HepG2 (cell line): ENCODE data around the gene LTK. TPM values are rescaled to one million over a fixed set of nuclear protein-coding genes. Genes with fewer than 3 reads are reported as not detected.

ENCODE experiments used
- CENPX ChIP-seq: sonication (generic); formaldehyde crosslinking; IDR thresholded peaks from 2 replicates; pipeline ENCODE4 v1.9.0; 2021; ENCODE audit warnings: mild to moderate bottlenecking, missing genetic modification reagents, moderate library complexity
- ELF1 ChIP-seq: sonication (generic); formaldehyde crosslinking; IDR thresholded peaks from 2 replicates; pipeline ENCODE4 v1.4.0; 2020; ENCODE audit warnings: missing genetic modification reagents
- FOXA1 ChIP-seq, 2 experiments: fragments of 450-650 bp in 1 of 2; sonication (generic) in 1 of 2; formaldehyde crosslinking in 1 of 2; IDR thresholded peaks; 2 replicates each; pipeline versions ENCODE4 v1.4.0 to v1.6.1; 2016 to 2020; ENCODE audit warnings: missing genetic modification reagents in 1 of 2
- FOXO1 ChIP-seq: sonication (generic); formaldehyde crosslinking; IDR thresholded peaks from 2 replicates; pipeline ENCODE4 v1.4.0; 2020; ENCODE audit warnings: missing genetic modification reagents
- GFI1 ChIP-seq: sonication (generic); formaldehyde crosslinking; IDR thresholded peaks from 2 replicates; pipeline ENCODE4 v1.5.0; 2020; ENCODE audit warnings: missing genetic modification reagents, mild to moderate bottlenecking, borderline replicate concordance
- ISL2 ChIP-seq: sonication (generic); formaldehyde crosslinking; IDR thresholded peaks from 2 replicates; pipeline ENCODE4 v1.5.0; 2020; ENCODE audit warnings: missing genetic modification reagents
- MEIS1 ChIP-seq: sonication (generic); formaldehyde crosslinking; IDR thresholded peaks from 2 replicates; pipeline ENCODE4 v1.9.0; 2021; ENCODE audit warnings: mild to moderate bottlenecking, missing genetic modification reagents, moderate library complexity, borderline replicate concordance
- PATZ1 ChIP-seq: sonication (generic); formaldehyde crosslinking; IDR thresholded peaks from 2 replicates; pipeline ENCODE4 v1.4.0; 2020; ENCODE audit warnings: missing genetic modification reagents
- TFAP4 ChIP-seq: sonication (generic); IDR thresholded peaks from 2 replicates; pipeline ENCODE4 v1.6.1; 2016; ENCODE audit warnings: low read depth, borderline replicate concordance
- THAP9 ChIP-seq: sonication (generic); formaldehyde crosslinking; IDR thresholded peaks from 2 replicates; pipeline ENCODE4; 2020; ENCODE audit warnings: missing genetic modification reagents, mild to moderate bottlenecking, borderline replicate concordance
- ZNF556 ChIP-seq: sonication (generic); formaldehyde crosslinking; IDR thresholded peaks from 2 replicates; pipeline ENCODE4 v1.4.0; 2020; ENCODE audit warnings: mild to moderate bottlenecking, missing genetic modification reagents, borderline replicate concordance
- ZNF788 ChIP-seq: sonication (generic); formaldehyde crosslinking; IDR thresholded peaks from 2 replicates; pipeline ENCODE4 v1.5.0; 2020; ENCODE audit warnings: mild to moderate bottlenecking, missing genetic modification reagents, borderline replicate concordance
- ZSCAN25 ChIP-seq: sonication (generic); formaldehyde crosslinking; IDR thresholded peaks from 2 replicates; pipeline ENCODE4 v1.8.0; 2022; ENCODE audit warnings: mild to moderate bottlenecking, missing genetic modification reagents
- polyA plus RNA-seq, 8 experiments: library from polyadenylated mRNA; depleted of rRNA in 3 of 8; stranded (reverse) in 7 of 8; unstranded in 1 of 8; fragments of >200 nt; fragmentation: Illumina TruSeq in 4 of 8; extraction: Trizol in 4 of 8; gene quantifications; 2 replicates each; pipeline versions ENCODE4 v1.2.1 to v1.2.3, GENCODE V29; 2011 to 2016; ENCODE audit warnings: low read depth in 4 of 8, missing spikeins in 1 of 8, mixed read lengths in 1 of 8; ENCODE audit not compliant: insufficient read depth in 1 of 8
- total RNA-seq, 5 experiments: library from RNA; depleted of rRNA; stranded (reverse); fragments of >200 nt; fragmentation: Illumina TruSeq; extraction: Trizol; gene quantifications; 2 replicates each; pipeline ENCODE4 v1.2.3, GENCODE V29; 2016; ENCODE audit warnings: low read depth in 1 of 5
- TF ChIP-seq, protein P1 (sequence below): sonication (generic); formaldehyde crosslinking; IDR thresholded peaks from 2 replicates; pipeline ENCODE4 v1.5.0; 2020; ENCODE audit warnings: missing genetic modification reagents
- TF ChIP-seq, protein P2 (sequence below): sonication (generic); formaldehyde crosslinking; IDR thresholded peaks from 2 replicates; pipeline ENCODE4 v1.5.1; 2020; ENCODE audit warnings: mild to moderate bottlenecking, missing genetic modification reagents, moderate library complexity

LTK gene
- total and polyA plus RNA-seq, 2 of the 13 experiments (the other 11 are each of a cell fraction or from before 2014, with no cell fraction given), result 0.01 TPM; not detected in 1

GRCh38 chr15:41495736-41496599, 17.7 kb downstream of the LTK start (continued):
- TF ChIP-seq PATZ1 (CRISPR knock-in tag), result peak; percentile 82
- TF ChIP-seq MEIS1 (CRISPR knock-in tag), result peak; percentile 55; the same call in 1 of the 2 replicates
- peak; percentile 21; the same call in 1 of the 2 replicates for TF ChIP-seq ZNF556 (CRISPR knock-in tag)
- TF ChIP-seq ELF1 (CRISPR knock-in tag), result peak; percentile 66
- TF ChIP-seq ZSCAN25 (CRISPR knock-in tag), result peak; percentile 63; the same call in 1 of the 2 replicates
- peak; percentile 81; the same call in 1 of the 2 replicates for TF ChIP-seq ZNF788 (CRISPR knock-in tag)
- TF ChIP-seq ISL2 (CRISPR knock-in tag), result peak; percentile 85; the same call in 1 of the 2 replicates
- no peak for TF ChIP-seq CENPX (CRISPR knock-in tag)
- peak; percentile 63; the same call in 1 of the 2 replicates for TF ChIP-seq GFI1 (CRISPR knock-in tag)
- peak; percentile 12; the same call in 1 of the 2 replicates for TF ChIP-seq TFAP4
- no peak for TF ChIP-seq FOXA1 (IDR thresholded peaks at IDR 0.05)
- TF ChIP-seq FOXA1 (CRISPR knock-in tag; IDR thresholded peaks at IDR 0.05), result peak; percentile 97
- TF ChIP-seq, protein P1, sequence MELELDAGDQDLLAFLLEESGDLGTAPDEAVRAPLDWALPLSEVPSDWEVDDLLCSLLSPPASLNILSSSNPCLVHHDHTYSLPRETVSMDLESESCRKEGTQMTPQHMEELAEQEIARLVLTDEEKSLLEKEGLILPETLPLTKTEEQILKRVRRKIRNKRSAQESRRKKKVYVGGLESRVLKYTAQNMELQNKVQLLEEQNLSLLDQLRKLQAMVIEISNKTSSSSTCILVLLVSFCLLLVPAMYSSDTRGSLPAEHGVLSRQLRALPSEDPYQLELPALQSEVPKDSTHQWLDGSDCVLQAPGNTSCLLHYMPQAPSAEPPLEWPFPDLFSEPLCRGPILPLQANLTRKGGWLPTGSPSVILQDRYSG (CRISPR knock-in tag), result peak; percentile 7; the same call in 1 of the 2 replicates
- TF ChIP-seq, protein P2, sequence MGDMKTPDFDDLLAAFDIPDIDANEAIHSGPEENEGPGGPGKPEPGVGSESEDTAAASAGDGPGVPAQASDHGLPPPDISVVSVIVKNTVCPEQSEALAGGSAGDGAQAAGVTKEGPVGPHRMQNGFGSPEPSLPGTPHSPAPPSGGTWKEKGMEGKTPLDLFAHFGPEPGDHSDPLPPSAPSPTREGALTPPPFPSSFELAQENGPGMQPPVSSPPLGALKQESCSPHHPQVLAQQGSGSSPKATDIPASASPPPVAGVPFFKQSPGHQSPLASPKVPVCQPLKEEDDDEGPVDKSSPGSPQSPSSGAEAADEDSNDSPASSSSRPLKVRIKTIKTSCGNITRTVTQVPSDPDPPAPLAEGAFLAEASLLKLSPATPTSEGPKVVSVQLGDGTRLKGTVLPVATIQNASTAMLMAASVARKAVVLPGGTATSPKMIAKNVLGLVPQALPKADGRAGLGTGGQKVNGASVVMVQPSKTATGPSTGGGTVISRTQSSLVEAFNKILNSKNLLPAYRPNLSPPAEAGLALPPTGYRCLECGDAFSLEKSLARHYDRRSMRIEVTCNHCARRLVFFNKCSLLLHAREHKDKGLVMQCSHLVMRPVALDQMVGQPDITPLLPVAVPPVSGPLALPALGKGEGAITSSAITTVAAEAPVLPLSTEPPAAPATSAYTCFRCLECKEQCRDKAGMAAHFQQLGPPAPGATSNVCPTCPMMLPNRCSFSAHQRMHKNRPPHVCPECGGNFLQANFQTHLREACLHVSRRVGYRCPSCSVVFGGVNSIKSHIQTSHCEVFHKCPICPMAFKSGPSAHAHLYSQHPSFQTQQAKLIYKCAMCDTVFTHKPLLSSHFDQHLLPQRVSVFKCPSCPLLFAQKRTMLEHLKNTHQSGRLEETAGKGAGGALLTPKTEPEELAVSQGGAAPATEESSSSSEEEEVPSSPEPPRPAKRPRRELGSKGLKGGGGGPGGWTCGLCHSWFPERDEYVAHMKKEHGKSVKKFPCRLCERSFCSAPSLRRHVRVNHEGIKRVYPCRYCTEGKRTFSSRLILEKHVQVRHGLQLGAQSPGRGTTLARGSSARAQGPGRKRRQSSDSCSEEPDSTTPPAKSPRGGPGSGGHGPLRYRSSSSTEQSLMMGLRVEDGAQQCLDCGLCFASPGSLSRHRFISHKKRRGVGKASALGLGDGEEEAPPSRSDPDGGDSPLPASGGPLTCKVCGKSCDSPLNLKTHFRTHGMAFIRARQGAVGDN (CRISPR knock-in tag), result peak; percentile 98
- TF ChIP-seq FOXO1 (CRISPR knock-in tag), result peak; percentile 87
- no peak; the same call in 1 of the 2 replicates for TF ChIP-seq THAP9 (CRISPR knock-in tag)
